Fibroblast of lung (primary cell): ENCODE results near the gene ELMO1. TPM values are rescaled to one million over a fixed set of nuclear protein-coding genes. Genes with fewer than 3 reads are reported as not detected.

Experiments
- DNase-seq, 2 donors: peaks; one replicate each; pipeline versions ENCODE4 v3.0.0 to v3.0.0-alpha.2; 2010; ENCODE audit warnings: low read depth in 2 of 2
- H2AFZ ChIP-seq: 2 replicates; pipeline ENCODE4 v1.5.1; 2012; ENCODE audit warnings: low read length, control low read depth, inconsistent platforms
- H3K27ac ChIP-seq: 2 replicates; pipeline ENCODE4 v1.5.1; 2011; ENCODE audit warnings: low read length, control low read depth; ENCODE audit not compliant: insufficient read depth
- H3K27me3 ChIP-seq: 2 replicates; pipeline ENCODE4 v1.5.1; 2011; ENCODE audit warnings: mild to moderate bottlenecking, low read length; ENCODE audit not compliant: control insufficient read depth, insufficient read depth
- H3K36me3 ChIP-seq: 2 replicates; pipeline ENCODE4 v1.5.1; 2011; ENCODE audit warnings: low read length; ENCODE audit not compliant: control insufficient read depth, insufficient read depth
- H3K4me1 ChIP-seq: 2 replicates; pipeline ENCODE4 v1.5.1; 2011; ENCODE audit warnings: low read length; ENCODE audit not compliant: control insufficient read depth, insufficient read depth; ENCODE audit errors: extremely low read depth
- H3K4me2 ChIP-seq: 2 replicates; pipeline ENCODE4 v1.5.1; 2011; ENCODE audit warnings: low read length, control low read depth; ENCODE audit not compliant: insufficient read depth; ENCODE audit errors: extremely low read depth
- H3K4me3 ChIP-seq, 4 experiments: fragments of 200-600 bp in 1 of 4; sonication (generic) in 1 of 4; replicated peaks in 1 of 4; 2 replicates each; pipeline ENCODE4 v1.5.1; 2011 to 2016; ENCODE audit warnings: low read length in 4 of 4, low read depth in 3 of 4, mild to moderate bottlenecking in 3 of 4, control low read depth in 2 of 4, inconsistent platforms in 1 of 4, mixed read lengths in 1 of 4; ENCODE audit not compliant: insufficient read depth in 1 of 4; ENCODE audit errors: control extremely low read depth in 1 of 4
- H3K79me2 ChIP-seq: 2 replicates; pipeline ENCODE4 v1.5.1; 2012; ENCODE audit warnings: mild to moderate bottlenecking, low read length, inconsistent platforms; ENCODE audit not compliant: control insufficient read depth, insufficient read depth
- H3K9ac ChIP-seq: 2 replicates; pipeline ENCODE4 v1.5.1; 2011; ENCODE audit warnings: mild to moderate bottlenecking, low read length, control low read depth; ENCODE audit not compliant: insufficient read depth
- H3K9me3 ChIP-seq: 2 replicates; pipeline ENCODE4 v1.5.1; 2012; ENCODE audit warnings: low read depth, low read length; ENCODE audit not compliant: control insufficient read depth, insufficient read depth
- H4K20me1 ChIP-seq: 2 replicates; pipeline ENCODE4 v1.5.1; 2011; ENCODE audit warnings: low read length; ENCODE audit not compliant: control insufficient read depth, insufficient read depth; ENCODE audit errors: extremely low read depth
- CTCF ChIP-seq, 2 donors: IDR thresholded peaks in 1 of 2; conservative IDR thresholded peaks in 1 of 2; 1 replicate in 1 of 2; 2 replicates in 1 of 2; pipeline ENCODE4 v1.5.1; 2011 to 2012; ENCODE audit warnings: low read length in 2 of 2, control low read depth in 1 of 2, inconsistent platforms in 1 of 2, low read depth in 1 of 2, mild to moderate bottlenecking in 1 of 2
- EZH2 ChIP-seq: IDR thresholded peaks from 2 replicates; pipeline ENCODE4 v1.5.1; 2012; ENCODE audit warnings: low read length, control low read depth, mild to moderate bottlenecking; ENCODE audit errors: missing control alignments
- polyA plus RNA-seq, 2 donors: library from polyadenylated mRNA; depleted of rRNA in 1 of 2; stranded (reverse) in 1 of 2; unstranded in 1 of 2; fragments of >200 nt; gene quantifications; 2 replicates each; pipeline ENCODE4 v1.2.1, GENCODE V29; 2011 to 2012; ENCODE audit warnings: missing spikeins in 1 of 2
- total RNA-seq: library from RNA; depleted of rRNA; stranded (reverse); fragments of >200 nt; gene quantifications from 2 replicates; pipeline ENCODE4 v1.2.1, GENCODE V29; 2014

The ELMO1 gene
- total and polyA plus RNA-seq, 2 donors (not counting 1 experiment from before 2014, with no cell fraction given) = 0.50 TPM; not detected in 1

GRCh38 chr7:37421861-37422500 is 26.7 kb downstream of the ELMO1 start:
- peak in 1 of 2 donors; percentile 23 for DNase-seq
- Histone ChIP-seq H4K20me1 (no peaks in the 10 kb centered on the region), H3K27ac (no peak overlapping the region)

GRCh38 chr7:37420946-37421695 is 27.5 kb downstream of the ELMO1 start:
- no peaks in the 10 kb centered on the region for H3K27me3 ChIP-seq
- no peak overlapping the region for H3K4me3 ChIP-seq
- no peaks in the 10 kb centered on the region for H3K79me2 ChIP-seq
- no peak overlapping the region for H3K4me2 ChIP-seq
- DNase-seq = no peak
- no peak overlapping the region for H2AFZ ChIP-seq
- no peaks in the 10 kb centered on the region for H3K36me3 ChIP-seq
- no peak overlapping the region for H3K9ac ChIP-seq
- no peaks in the 10 kb centered on the region for H4K20me1 ChIP-seq
- no peak overlapping the region for H3K27ac ChIP-seq
- H3K9me3 ChIP-seq = no peaks in the 10 kb centered on the region
- no peak for TF ChIP-seq EZH2
- TF ChIP-seq CTCF (conservative IDR thresholded peaks at IDR 0.05 in 1 of 2, IDR thresholded peaks at IDR 0.05 in 1 of 2; ENCODE audit: low read depth in 1 of 2, low read length in 2 of 2) = no peak
- H3K4me1 ChIP-seq = no peaks in the 10 kb centered on the region

More at GRCh38 chr7:37421861-37422500, 26.7 kb downstream of the ELMO1 start:
- Histone ChIP-seq H3K79me2 (no peaks in the 10 kb centered on the region), H3K4me2 (no peak overlapping the region), H3K9ac (no peak overlapping the region), H2AFZ (no peak overlapping the region), H3K4me1 (no peaks in the 10 kb centered on the region), H3K36me3 (no peaks in the 10 kb centered on the region), H3K27me3 (no peaks in the 10 kb centered on the region), H3K9me3 (no peaks in the 10 kb centered on the region), H3K4me3 (no peak overlapping the region)
- TF ChIP-seq EZH2 = no peak
- no peak for TF ChIP-seq CTCF (conservative IDR thresholded peaks at IDR 0.05 in 1 of 2, IDR thresholded peaks at IDR 0.05 in 1 of 2; ENCODE audit: low read depth in 1 of 2, low read length in 2 of 2)

GRCh38 chr7:37419496-37419895 is 29.2 kb downstream of the ELMO1 start:
- Histone ChIP-seq H3K9me3 (no peaks in the 10 kb centered on the region), H4K20me1 (no peaks in the 10 kb centered on the region), H2AFZ (no peak overlapping the region), H3K79me2 (no peaks in the 10 kb centered on the region), H3K27me3 (no peaks in the 10 kb centered on the region), H3K4me1 (no peaks in the 10 kb centered on the region), H3K4me3 (no peak overlapping the region), H3K4me2 (no peak overlapping the region), H3K27ac (no peak overlapping the region), H3K9ac (no peak overlapping the region), H3K36me3 (no peaks in the 10 kb centered on the region)
- TF ChIP-seq EZH2 = no peak
- TF ChIP-seq CTCF (conservative IDR thresholded peaks at IDR 0.05 in 1 of 2, IDR thresholded peaks at IDR 0.05 in 1 of 2; ENCODE audit: low read depth in 1 of 2, low read length in 2 of 2) = no peak
- no peak for DNase-seq
